GM12878 (cell line): Measurements from ENCODE around the gene NUBP1. TPM values are rescaled to one million over a fixed set of nuclear protein-coding genes. Genes with fewer than 3 reads are reported as not detected.
A peak's percentile ranks its signal among the peaks of the same experiment; 100 is the strongest.

Experiments used
- BHLHE40 ChIP-seq, 2 experiments: fragments of 450-650 bp in 1 of 2; IDR thresholded peaks; 2 replicates each; pipeline ENCODE4 v1.6.1; 2011 to 2017; ENCODE audit warnings: low read depth in 2 of 2, borderline replicate concordance in 1 of 2, improper control_type of control experiment in 1 of 2, low read length in 1 of 2, mild to moderate bottlenecking in 1 of 2
- CUX1 ChIP-seq: IDR thresholded peaks from 2 replicates; pipeline ENCODE4 v1.6.1; 2012; ENCODE audit warnings: improper control_type of control experiment, low read depth, low read length; ENCODE audit not compliant: insufficient replicate concordance
- ETV6 ChIP-seq, 2 experiments: fragments of 450-650 bp in 1 of 2; IDR thresholded peaks in 1 of 2; conservative IDR thresholded peaks in 1 of 2; 2 replicates each; pipeline ENCODE4 v1.6.1; 2014; ENCODE audit warnings: antibody characterized with exemption in 1 of 2, borderline replicate concordance in 1 of 2, low read depth in 1 of 2, mild to moderate bottlenecking in 1 of 2, moderate library complexity in 1 of 2
- MLLT1 ChIP-seq: fragments of 450-650 bp; IDR thresholded peaks from 2 replicates; pipeline ENCODE4 v1.6.1; 2016; ENCODE audit warnings: mild to moderate bottlenecking
- REST ChIP-seq: IDR thresholded peaks from 2 replicates; pipeline ENCODE4 v1.6.1; 2012; ENCODE audit warnings: mild to moderate bottlenecking, low read depth, low read length
- TCF7 ChIP-seq: IDR thresholded peaks from 2 replicates; pipeline ENCODE4 v1.6.1; 2014; ENCODE audit warnings: antibody characterized with exemption, borderline replicate concordance
- polyA plus RNA-seq, 11 experiments: library from polyadenylated mRNA; depleted of rRNA in 4 of 11; unstranded in 6 of 11; stranded (reverse) in 5 of 11; fragments of >200 nt; fragmentation: Nextera tagmentation in 4 of 11; fragmentation: Illumina TruSeq in 1 of 11; extraction: Ambion mirVana in 4 of 11; extraction: Trizol in 1 of 11; gene quantifications; 1 replicate in 1 of 11; 2 replicates in 10 of 11; pipeline versions ENCODE4 v1.2.1 to v1.2.3, GENCODE V29; 2011 to 2016; ENCODE audit warnings: inconsistent platforms in 2 of 11, missing spikeins in 2 of 11, low read depth in 1 of 11
- total RNA-seq, 4 experiments: library from RNA; depleted of rRNA in 3 of 4; stranded (reverse); fragments of >200 nt in 3 of 4; fragmentation: Illumina TruSeq in 1 of 4; extraction: Trizol in 1 of 4; gene quantifications; 2 replicates each; pipeline versions ENCODE4 v1.2.1 to v1.2.3, GENCODE V29; 2013 to 2021

The NUBP1 gene
- total and polyA plus RNA-seq, 10 of the 15 experiments (the other 5 are each of a cell fraction or from before 2014, with no cell fraction given), result 31.0 to 74.9 (median 58.3) TPM

GRCh38 chr16:10740845-10741208 lies 2.8 kb upstream of the NUBP1 start (continued):
- TF ChIP-seq REST (0 out of 2 replicates have a peak, but pooled peaks have one; percentile 12), BHLHE40 (IDR thresholded peaks at IDR 0.05; ENCODE audit: borderline replicate concordance in 1 of 2, low read depth in 2 of 2, low read length in 1 of 2) (peak in 1 of 2 experiments; percentile 3; a peak in 1 of 4 replicates), CUX1 (no peak), TCF7 (peak; percentile 90), ETV6 (conservative IDR thresholded peaks at IDR 0.05 in 1 of 2, IDR thresholded peaks at IDR 0.05 in 1 of 2; ENCODE audit: borderline replicate concordance in 1 of 2, low read depth in 1 of 2) (peak in 1 of 2 experiments; percentile 52; a peak in 1 of 4 replicates), MLLT1 (no peak)
